Erythroblast (primary cell): Measurements from ENCODE around the gene WDR82.

Experiments
- GATA1 ChIP-seq: IDR thresholded peaks from 2 replicates; pipeline ENCODE4 v1.6.1; 2011; ENCODE audit warnings: low read depth, mild to moderate bottlenecking, control low read depth, low read length, moderate library complexity
- POLR2A ChIP-seq: IDR thresholded peaks from 2 replicates; pipeline ENCODE4 v1.6.1; 2011; ENCODE audit warnings: mild to moderate bottlenecking, low read length

- TF ChIP-seq POLR2A = no peak
- TF ChIP-seq GATA1 = no peak
These were observed 55.9 kb downstream of the WDR82 start for GRCh38 chr3:52222319-52223221.
